Vagina (tissue), 2 donors: ENCODE data around the gene KCNC2.

Experiments
- POLR2A ChIP-seq, 2 donors: fragments of 450-650 bp; IDR thresholded peaks; one replicate each; pipeline ENCODE4 v1.6.1; 2017; ENCODE audit warnings: antibody characterized with exemption in 2 of 2, mild to moderate bottlenecking in 2 of 2, moderate library complexity in 2 of 2
- TF ChIP-seq, protein P1 (sequence below), 3 experiments: fragments of 450-650 bp in 2 of 3; fragments of 200-600 bp in 1 of 3; sonication (generic) in 1 of 3; IDR thresholded peaks; one replicate each; pipeline ENCODE4 v1.5.1; 2017 to 2019; ENCODE audit warnings: antibody characterized with exemption in 3 of 3, mild to moderate bottlenecking in 2 of 3, moderate library complexity in 2 of 3

DNA sequence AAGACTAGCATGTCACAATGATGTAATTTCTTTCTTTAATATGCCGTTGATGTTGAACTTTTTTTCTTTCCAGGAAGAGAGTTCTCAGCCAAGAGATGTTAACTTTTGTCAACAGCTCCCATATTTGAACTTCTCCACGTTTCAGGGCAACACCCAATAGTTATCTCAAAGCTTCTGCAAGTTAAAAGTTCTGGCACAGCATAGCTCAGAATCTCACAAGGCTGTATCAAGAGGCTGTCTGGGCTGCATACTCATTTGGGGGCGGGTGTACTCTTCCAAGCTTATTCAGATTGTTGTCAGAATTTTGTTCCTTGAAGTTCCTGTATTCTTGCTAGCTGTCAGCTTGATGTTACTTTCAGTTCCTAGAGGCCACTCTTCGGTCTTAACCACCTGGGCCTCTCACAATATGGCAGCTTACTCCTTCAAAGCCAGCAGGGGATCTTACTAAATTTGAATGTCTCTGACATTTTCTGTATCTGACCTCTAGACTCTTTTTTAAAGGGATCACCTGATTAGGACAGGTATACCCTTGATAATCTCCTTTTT lies 38.9 kb downstream of the KCNC2 start:
- TF ChIP-seq, protein P1, sequence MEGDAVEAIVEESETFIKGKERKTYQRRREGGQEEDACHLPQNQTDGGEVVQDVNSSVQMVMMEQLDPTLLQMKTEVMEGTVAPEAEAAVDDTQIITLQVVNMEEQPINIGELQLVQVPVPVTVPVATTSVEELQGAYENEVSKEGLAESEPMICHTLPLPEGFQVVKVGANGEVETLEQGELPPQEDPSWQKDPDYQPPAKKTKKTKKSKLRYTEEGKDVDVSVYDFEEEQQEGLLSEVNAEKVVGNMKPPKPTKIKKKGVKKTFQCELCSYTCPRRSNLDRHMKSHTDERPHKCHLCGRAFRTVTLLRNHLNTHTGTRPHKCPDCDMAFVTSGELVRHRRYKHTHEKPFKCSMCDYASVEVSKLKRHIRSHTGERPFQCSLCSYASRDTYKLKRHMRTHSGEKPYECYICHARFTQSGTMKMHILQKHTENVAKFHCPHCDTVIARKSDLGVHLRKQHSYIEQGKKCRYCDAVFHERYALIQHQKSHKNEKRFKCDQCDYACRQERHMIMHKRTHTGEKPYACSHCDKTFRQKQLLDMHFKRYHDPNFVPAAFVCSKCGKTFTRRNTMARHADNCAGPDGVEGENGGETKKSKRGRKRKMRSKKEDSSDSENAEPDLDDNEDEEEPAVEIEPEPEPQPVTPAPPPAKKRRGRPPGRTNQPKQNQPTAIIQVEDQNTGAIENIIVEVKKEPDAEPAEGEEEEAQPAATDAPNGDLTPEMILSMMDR (IDR thresholded peaks at IDR 0.05): no peak
- no peak for TF ChIP-seq POLR2A (IDR thresholded peaks at IDR 0.05)
